CD4-positive, alpha-beta memory T cell (primary cell): Measurements from ENCODE around the gene ARPC5. TPM values are rescaled to one million over a fixed set of nuclear protein-coding genes. Genes with fewer than 3 reads are reported as not detected.

Experiments used
- CTCF ChIA-PET: fragments of 350-600 bp; sonication (Branson Sonifier 250); formaldehyde crosslinking; loops from one replicate; lab custom pipeline; 2021; ENCODE audit warnings: inconsistent platforms; ENCODE audit not compliant: partially characterized antibody; lab: Charles Lee
- POLR2A ChIA-PET: fragments of 350-600 bp; sonication (Branson Sonifier 250); formaldehyde crosslinking; loops from one replicate; lab custom pipeline; 2021; ENCODE audit not compliant: partially characterized antibody; lab: Charles Lee
- DNase-seq, 5 donors: peaks; one replicate each; pipeline versions ENCODE4 v3.0.0 to v3.0.0-alpha.2; 2020 to 2022; ENCODE audit warnings: mixed read lengths in 1 of 5
- H3K27ac ChIP-seq: one replicate; pipeline ENCODE4 v1.7.0; 2013; ENCODE audit warnings: low read depth, low read length
- H3K27me3 ChIP-seq: 2 replicates; pipeline ENCODE4 v1.7.0; 2013; ENCODE audit warnings: mild to moderate bottlenecking, low read length, moderate library complexity; ENCODE audit not compliant: insufficient read depth
- H3K36me3 ChIP-seq: 2 replicates; pipeline ENCODE4 v1.7.0; 2013; ENCODE audit warnings: mild to moderate bottlenecking, low read length, moderate library complexity; ENCODE audit not compliant: insufficient read depth
- H3K4me1 ChIP-seq: 2 replicates; pipeline ENCODE4 v1.7.0; 2013; ENCODE audit warnings: mild to moderate bottlenecking, low read length, moderate library complexity; ENCODE audit not compliant: insufficient read depth
- H3K4me3 ChIP-seq, 2 donors: one replicate each; pipeline ENCODE4 v1.7.0; 2013; ENCODE audit warnings: low read length in 2 of 2, mild to moderate bottlenecking in 1 of 2
- H3K9me3 ChIP-seq, 2 donors: one replicate each; pipeline ENCODE4 v1.7.0; 2013; ENCODE audit warnings: low read length in 2 of 2, control low read depth in 1 of 2; ENCODE audit not compliant: control insufficient read depth in 1 of 2
- H3K27ac Mint-ChIP-seq, 7 donors: one replicate each; pipeline ENCODE4 v1.8.0; 2020 to 2021; ENCODE audit warnings: mixed read lengths in 7 of 7, mild to moderate bottlenecking in 6 of 7, inconsistent platforms in 3 of 7, moderate library complexity in 3 of 7
- H3K27me3 Mint-ChIP-seq, 2 donors: one replicate each; pipeline ENCODE4 v1.8.0; 2020 to 2021; ENCODE audit warnings: mixed read lengths in 2 of 2
- H3K36me3 Mint-ChIP-seq, 2 donors: one replicate each; pipeline ENCODE4 v1.8.0; 2020 to 2021; ENCODE audit warnings: mixed read lengths in 2 of 2, inconsistent platforms in 1 of 2, mild to moderate bottlenecking in 1 of 2
- H3K4me1 Mint-ChIP-seq, 4 donors: one replicate each; pipeline ENCODE4 v1.8.0; 2020 to 2021; ENCODE audit warnings: mixed read lengths in 4 of 4, mild to moderate bottlenecking in 1 of 4
- H3K4me3 Mint-ChIP-seq, 8 donors: one replicate each; pipeline ENCODE4 v1.8.0; 2020 to 2021; ENCODE audit warnings: mixed read lengths in 8 of 8, mild to moderate bottlenecking in 7 of 8, moderate library complexity in 6 of 8, inconsistent platforms in 3 of 8
- H3K9me3 Mint-ChIP-seq, 8 donors: one replicate each; pipeline ENCODE4 v1.8.0; 2020 to 2021; ENCODE audit warnings: mixed read lengths in 8 of 8, mild to moderate bottlenecking in 5 of 8, inconsistent platforms in 3 of 8, moderate library complexity in 1 of 8
- intact Hi-C: fragments of 100-400 bp; cut with micrococcal nuclease; formaldehyde crosslinking; loops from one replicate; pipeline ENCODE4 v1.15.1; 2023
- polyA plus RNA-seq, 2 donors: library from polyadenylated mRNA; unstranded; fragments of 300-500 nt; fragmentation: Illumina TruSeq; gene quantifications; one replicate each; pipeline ENCODE4 v1.2.3, GENCODE V29; 2021
- total RNA-seq, 2 experiments: library from RNA; stranded (reverse); gene quantifications; one replicate each; pipeline ENCODE4 v1.2.3, GENCODE V29; 2021

Gene ARPC5
- total and polyA plus RNA-seq, 4 experiments from 2014 or later: 106 to 696 (median 249) TPM

GRCh38 chr1:183607322-183607980 lies 28.1 kb downstream of the ARPC5 start:
- no peak overlapping the region for H3K27ac ChIP-seq
- H3K36me3 ChIP-seq: no peaks in the 10 kb centered on the region
- ChIA-PET CTCF (no interaction called here), POLR2A (no interaction called here)
- H3K4me3 ChIP-seq: no peak overlapping the region
- no peaks in the 10 kb centered on the region for H3K4me1 ChIP-seq
- H3K9me3 ChIP-seq: no peaks in the 10 kb centered on the region
- H3K27me3 ChIP-seq: no peaks in the 10 kb centered on the region
- DNase-seq: no peak
- Mint-ChIP-seq H3K36me3 (no peaks in the 10 kb centered on the region), H3K4me1 (no peaks in the 10 kb centered on the region), H3K4me3 (no peak overlapping the region), H3K27me3 (peaks cover 0 to 5% of the 10 kb centered on the region in 2 donors), H3K9me3 (no peaks in the 10 kb centered on the region), H3K27ac (no peak overlapping the region)
- intact Hi-C loops: no loop called here

- H3K36me3 ChIP-seq: no peaks in the 10 kb centered on the region
- CTCF ChIA-PET: no interaction called here
- Mint-ChIP-seq H3K4me1 (no peaks in the 10 kb centered on the region), H3K36me3 (no peaks in the 10 kb centered on the region), H3K27ac (no peak overlapping the region), H3K27me3 (peaks cover 0 to 3% of the 10 kb centered on the region in 2 donors), H3K9me3 (no peaks in the 10 kb centered on the region), H3K4me3 (no peak overlapping the region)
- no peak overlapping the region for H3K27ac ChIP-seq
- no peaks in the 10 kb centered on the region for H3K27me3 ChIP-seq
- intact Hi-C loops: no loop called here
- DNase-seq: no peak
- no peak overlapping the region for H3K4me3 ChIP-seq
- no peaks in the 10 kb centered on the region for H3K9me3 ChIP-seq
- no peaks in the 10 kb centered on the region for H3K4me1 ChIP-seq
- POLR2A ChIA-PET: no interaction called here
These were observed 29.7 kb downstream of the ARPC5 start for GRCh38 chr1:183605904-183606303.

GRCh38 chr1:183604815-183605214 lies 30.8 kb downstream of the ARPC5 start:
- Mint-ChIP-seq H3K9me3 (no peaks in the 10 kb centered on the region), H3K27me3 (peaks cover 0 to 3% of the 10 kb centered on the region in 2 donors), H3K27ac (no peak overlapping the region), H3K4me1 (no peaks in the 10 kb centered on the region), H3K36me3 (no peaks in the 10 kb centered on the region), H3K4me3 (no peak overlapping the region)
- intact Hi-C loops: no loop called here
- Histone ChIP-seq H3K4me3 (no peak overlapping the region), H3K4me1 (no peaks in the 10 kb centered on the region), H3K27ac (no peak overlapping the region), H3K27me3 (no peaks in the 10 kb centered on the region), H3K9me3 (no peaks in the 10 kb centered on the region), H3K36me3 (no peaks in the 10 kb centered on the region)
- ChIA-PET CTCF (no interaction called here), POLR2A (no interaction called here)
- no peak for DNase-seq

GRCh38 chr1:183604038-183604808 lies 31.4 kb downstream of the ARPC5 start:
- Histone ChIP-seq H3K36me3 (no peaks in the 10 kb centered on the region), H3K4me3 (no peak overlapping the region), H3K9me3 (no peaks in the 10 kb centered on the region), H3K27ac (no peak overlapping the region), H3K27me3 (no peaks in the 10 kb centered on the region), H3K4me1 (no peaks in the 10 kb centered on the region)
- Mint-ChIP-seq H3K9me3 (no peaks in the 10 kb centered on the region), H3K36me3 (no peaks in the 10 kb centered on the region), H3K27me3 (peaks cover 0 to 2% of the 10 kb centered on the region in 2 donors), H3K4me3 (no peak overlapping the region), H3K4me1 (no peaks in the 10 kb centered on the region), H3K27ac (no peak overlapping the region)
- ChIA-PET POLR2A (no interaction called here), CTCF (no interaction called here)
- DNase-seq: no peak
- intact Hi-C loops: no loop called here

GRCh38 chr1:183602510-183602909 lies 33.1 kb downstream of the ARPC5 start:
- H3K4me3 Mint-ChIP-seq: no peak overlapping the region
- H3K27ac Mint-ChIP-seq: no peak overlapping the region
- CTCF ChIA-PET: interaction anchor here (1.6 kb wide), 1 partner anchor 53 kb away, joined by 3 read pairs; no protein-coding TSS in a partner anchor
- no peak for DNase-seq
- H3K9me3 Mint-ChIP-seq: no peaks in the 10 kb centered on the region
- H3K27me3 ChIP-seq: no peaks in the 10 kb centered on the region
- H3K9me3 ChIP-seq: no peaks in the 10 kb centered on the region
- H3K27me3 Mint-ChIP-seq: peaks cover 0 to 2% of the 10 kb centered on the region in 2 donors
- POLR2A ChIA-PET: no interaction called here
- intact Hi-C loops: no loop called here
- peaks cover 0 to 2% (median under 1%) of the 10 kb centered on the region in 4 donors for H3K4me1 Mint-ChIP-seq
- no peak overlapping the region for H3K27ac ChIP-seq
- H3K4me1 ChIP-seq: no peaks in the 10 kb centered on the region
- no peak overlapping the region for H3K4me3 ChIP-seq
- H3K36me3 Mint-ChIP-seq: no peaks in the 10 kb centered on the region
- no peaks in the 10 kb centered on the region for H3K36me3 ChIP-seq

- Histone ChIP-seq H3K36me3 (no peaks in the 10 kb centered on the region), H3K4me3 (no peak overlapping the region), H3K9me3 (no peaks in the 10 kb centered on the region), H3K4me1 (no peaks in the 10 kb centered on the region), H3K27me3 (no peaks in the 10 kb centered on the region), H3K27ac (no peak overlapping the region)
- ChIA-PET POLR2A (no interaction called here), CTCF (no interaction called here)
- peaks cover 0 to 2% of the 10 kb centered on the region in 2 donors for H3K27me3 Mint-ChIP-seq
- no peaks in the 10 kb centered on the region for H3K9me3 Mint-ChIP-seq
- peaks cover 0 to 2% (median under 1%) of the 10 kb centered on the region in 4 donors for H3K4me1 Mint-ChIP-seq
- H3K4me3 Mint-ChIP-seq: no peak overlapping the region
- DNase-seq: no peak
- intact Hi-C loops: no loop called here
- no peaks in the 10 kb centered on the region for H3K36me3 Mint-ChIP-seq
- no peak overlapping the region for H3K27ac Mint-ChIP-seq
These were observed 34.9 kb downstream of the ARPC5 start for GRCh38 chr1:183600634-183601033.

GRCh38 chr1:183600136-183600535 lies 35.4 kb downstream of the ARPC5 start:
- Mint-ChIP-seq H3K4me1 (peaks cover 0 to 2% (median under 1%) of the 10 kb centered on the region in 4 donors), H3K9me3 (no peaks in the 10 kb centered on the region), H3K36me3 (no peaks in the 10 kb centered on the region), H3K4me3 (no peak overlapping the region), H3K27ac (peak overlapping the region in 1 of 7 donors; percentile 11), H3K27me3 (peaks cover 0 to 1% of the 10 kb centered on the region in 2 donors)
- Histone ChIP-seq H3K27ac (no peak overlapping the region), H3K4me3 (no peak overlapping the region), H3K9me3 (no peaks in the 10 kb centered on the region), H3K4me1 (no peaks in the 10 kb centered on the region), H3K27me3 (no peaks in the 10 kb centered on the region), H3K36me3 (no peaks in the 10 kb centered on the region)
- intact Hi-C loops: no loop called here
- DNase-seq: no peak
- ChIA-PET CTCF (no interaction called here), POLR2A (interaction anchor here (0.5 kb wide), 1 partner anchor 13 kb away, joined by 3 read pairs; no protein-coding TSS in a partner anchor)
